Astrocyte (in vitro differentiated cells and primary cell): ENCODE data around the gene FOXJ3.

Source experiments
- CTCF ChIP-seq: IDR thresholded peaks from 2 replicates; pipeline ENCODE4 v1.5.1; 2011; ENCODE audit warnings: low read depth, mild to moderate bottlenecking, inconsistent platforms, low read length, moderate library complexity; ENCODE audit not compliant: insufficient read depth
- EZH2 ChIP-seq: IDR thresholded peaks from 2 replicates; pipeline ENCODE4 v1.6.1; 2012; ENCODE audit warnings: mild to moderate bottlenecking, low read length, inconsistent platforms; ENCODE audit not compliant: insufficient read depth

GRCh38 chr1:42365118-42365517 lies 30.1 kb upstream of the FOXJ3 start:
- TF ChIP-seq CTCF = no peak
- TF ChIP-seq EZH2 = no peak
